ENCODE results near the gene CYB561. TPM values are rescaled to one million over a fixed set of nuclear protein-coding genes. Genes with fewer than 3 reads are reported as not detected.

CYB561 gene, protein sequence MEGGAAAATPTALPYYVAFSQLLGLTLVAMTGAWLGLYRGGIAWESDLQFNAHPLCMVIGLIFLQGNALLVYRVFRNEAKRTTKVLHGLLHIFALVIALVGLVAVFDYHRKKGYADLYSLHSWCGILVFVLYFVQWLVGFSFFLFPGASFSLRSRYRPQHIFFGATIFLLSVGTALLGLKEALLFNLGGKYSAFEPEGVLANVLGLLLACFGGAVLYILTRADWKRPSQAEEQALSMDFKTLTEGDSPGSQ
- polyA plus RNA-seq (2012; ENCODE audit: missing spikeins): 3.3 TPM

GRCh38 chr17:63445954-63446752, at the start of gene CYB561:
Gene CYB561 (minus strand): TSS chr17:63446306. CDS start chr17:63437547, 8,759 bp downstream.
- peak; percentile 86 for FAIRE-seq

GRCh38 chr17:63495491-63495890, 49.4 kb upstream of the CYB561 start:
- no peak for DNase-seq (ENCODE audit: insufficient read length)
- TF ChIP-seq POLR2AphosphoS5 (IDR thresholded peaks at IDR 0.05; ENCODE audit: low read depth, low read length) (no peak), POLR2A (IDR thresholded peaks at IDR 0.05; ENCODE audit: low read depth, low read length) (no peak), TAF1 (IDR thresholded peaks at IDR 0.05; ENCODE audit: borderline replicate concordance, low read depth, low read length) (no peak)
- FAIRE-seq: no peak

More at GRCh38 chr17:63445954-63446752, at the start of gene CYB561:
- no peak for TF ChIP-seq TAF1 (IDR thresholded peaks at IDR 0.05; ENCODE audit: borderline replicate concordance, low read depth, low read length)
- no peak for TF ChIP-seq POLR2AphosphoS5 (IDR thresholded peaks at IDR 0.05; ENCODE audit: low read depth, low read length)
- no peak for TF ChIP-seq POLR2A (IDR thresholded peaks at IDR 0.05; ENCODE audit: low read depth, low read length)
- DNase-seq (ENCODE audit: insufficient read length): peak; percentile 91

- DNase-seq (ENCODE audit: insufficient read length) (no peak), FAIRE-seq (no peak)
- TF ChIP-seq POLR2AphosphoS5 (IDR thresholded peaks at IDR 0.05; ENCODE audit: low read depth, low read length) (no peak), TAF1 (IDR thresholded peaks at IDR 0.05; ENCODE audit: borderline replicate concordance, low read depth, low read length) (no peak), POLR2A (IDR thresholded peaks at IDR 0.05; ENCODE audit: low read depth, low read length) (no peak)
Measured at GRCh38 chr17:63494300-63494928, 48.3 kb upstream of the CYB561 start.

DNA sequence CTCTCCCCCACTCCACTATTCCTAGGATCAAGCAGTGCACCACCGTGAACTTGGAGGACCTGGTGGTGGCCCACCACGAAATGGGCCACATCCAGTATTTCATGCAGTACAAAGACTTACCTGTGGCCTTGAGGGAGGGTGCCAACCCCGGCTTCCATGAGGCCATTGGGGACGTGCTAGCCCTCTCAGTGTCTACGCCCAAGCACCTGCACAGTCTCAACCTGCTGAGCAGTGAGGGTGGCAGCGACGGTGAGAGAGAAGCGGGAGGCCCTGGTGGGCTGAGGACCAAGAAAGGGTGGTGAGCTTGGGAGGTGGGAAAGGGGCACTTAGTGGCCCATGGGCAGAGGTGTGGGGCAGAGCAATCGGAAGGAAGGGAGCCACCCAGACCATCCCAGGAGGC, 47.3 kb upstream of the CYB561 start:
- DNase-seq (ENCODE audit: insufficient read length) (no peak), FAIRE-seq (no peak)
- TF ChIP-seq POLR2A (IDR thresholded peaks at IDR 0.05; ENCODE audit: low read depth, low read length): no peak
- no peak for TF ChIP-seq POLR2AphosphoS5 (IDR thresholded peaks at IDR 0.05; ENCODE audit: low read depth, low read length)
- no peak for TF ChIP-seq TAF1 (IDR thresholded peaks at IDR 0.05; ENCODE audit: borderline replicate concordance, low read depth, low read length)

DNA sequence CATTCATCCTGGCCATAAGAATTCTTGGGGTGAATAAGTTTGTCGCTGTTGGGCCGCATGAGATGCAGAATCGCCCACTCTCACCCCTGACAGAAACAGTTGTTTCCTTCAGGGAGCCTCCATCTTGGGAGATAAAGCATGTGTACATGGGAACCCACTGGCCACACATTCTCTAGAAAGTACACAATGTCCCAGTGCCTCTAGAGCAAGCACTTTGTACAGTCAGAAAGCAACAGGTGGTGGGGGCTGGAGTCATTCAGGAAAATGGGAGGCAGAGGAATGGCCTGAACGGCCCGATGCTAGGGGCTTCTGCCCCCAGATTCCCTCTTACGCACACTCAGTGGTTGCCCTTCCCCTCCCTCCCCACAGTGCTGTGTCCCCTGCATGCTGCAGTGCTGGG, 46.8 kb upstream of the CYB561 start:
- no peak for DNase-seq (ENCODE audit: insufficient read length)
- no peak for FAIRE-seq
- TF ChIP-seq POLR2A (IDR thresholded peaks at IDR 0.05; ENCODE audit: low read depth, low read length): no peak
- no peak for TF ChIP-seq TAF1 (IDR thresholded peaks at IDR 0.05; ENCODE audit: borderline replicate concordance, low read depth, low read length)
- no peak for TF ChIP-seq POLR2AphosphoS5 (IDR thresholded peaks at IDR 0.05; ENCODE audit: low read depth, low read length)

DNA sequence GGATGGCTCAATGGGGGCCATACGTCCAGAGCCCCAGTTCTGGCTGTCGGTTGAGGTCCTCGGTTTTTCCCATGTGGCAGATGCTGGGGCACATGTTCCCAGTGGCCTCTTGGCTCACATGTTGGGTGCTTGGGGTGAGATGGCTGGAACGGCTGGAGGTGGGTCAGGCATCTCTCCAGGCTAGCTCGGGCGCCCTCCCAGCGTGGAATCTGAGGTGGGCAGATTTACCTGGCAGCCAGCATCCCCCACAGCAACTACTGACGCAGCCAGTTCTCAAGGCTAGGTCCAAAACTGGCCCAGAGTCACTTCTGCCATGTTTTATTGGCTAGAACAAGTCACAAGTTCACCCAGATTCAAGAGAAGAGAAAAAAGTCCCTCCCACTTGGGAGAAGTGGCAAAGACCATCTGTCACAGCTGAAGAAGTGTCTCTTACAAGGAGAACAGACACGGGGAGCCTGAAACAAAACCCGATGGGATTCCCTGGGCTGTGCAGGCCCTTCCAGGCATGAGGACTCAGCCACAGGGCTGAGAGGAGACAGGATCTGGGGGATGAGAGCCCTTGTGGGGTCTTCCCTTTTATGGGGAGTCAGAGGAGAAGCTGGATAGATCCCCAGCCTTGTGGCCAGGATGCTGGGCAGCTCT, 46.0 kb upstream of the CYB561 start:
- no peak for FAIRE-seq
- no peak for DNase-seq (ENCODE audit: insufficient read length)

GRCh38 chr17:63491413-63491812, 45.3 kb upstream of the CYB561 start:
- no peak for TF ChIP-seq TAF1 (IDR thresholded peaks at IDR 0.05; ENCODE audit: borderline replicate concordance, low read depth, low read length)
- TF ChIP-seq POLR2A (IDR thresholded peaks at IDR 0.05; ENCODE audit: low read depth, low read length): no peak
- no peak for TF ChIP-seq POLR2AphosphoS5 (IDR thresholded peaks at IDR 0.05; ENCODE audit: low read depth, low read length)
- FAIRE-seq (no peak), DNase-seq (ENCODE audit: insufficient read length) (no peak)

More for the DNA sequence above, 46.0 kb upstream of the CYB561 start:
- TF ChIP-seq POLR2A (IDR thresholded peaks at IDR 0.05; ENCODE audit: low read depth, low read length) (no peak), POLR2AphosphoS5 (IDR thresholded peaks at IDR 0.05; ENCODE audit: low read depth, low read length) (no peak), TAF1 (IDR thresholded peaks at IDR 0.05; ENCODE audit: borderline replicate concordance, low read depth, low read length) (no peak)

DNA sequence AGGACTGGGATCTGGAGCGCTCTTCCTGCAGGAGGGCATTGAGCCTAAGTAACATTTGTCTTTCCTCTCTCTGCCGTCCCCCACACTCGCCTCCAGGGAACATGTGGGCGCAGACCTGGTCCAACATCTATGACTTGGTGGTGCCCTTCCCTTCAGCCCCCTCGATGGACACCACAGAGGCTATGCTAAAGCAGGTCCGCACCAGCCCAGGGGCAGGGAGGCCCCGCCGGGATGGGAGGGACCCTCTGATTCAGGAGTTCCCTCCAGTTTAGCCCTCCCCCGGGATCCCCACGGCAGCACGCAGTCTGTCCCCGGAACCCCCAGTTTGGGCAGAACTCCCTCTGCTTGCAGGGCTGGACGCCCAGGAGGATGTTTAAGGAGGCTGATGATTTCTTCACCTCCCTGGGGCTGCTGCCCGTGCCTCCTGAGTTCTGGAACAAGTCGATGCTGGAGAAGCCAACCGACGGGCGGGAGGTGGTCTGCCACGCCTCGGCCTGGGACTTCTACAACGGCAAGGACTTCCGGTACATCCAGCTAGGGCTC, 44.8 kb upstream of the CYB561 start:
- FAIRE-seq: no peak
- TF ChIP-seq POLR2AphosphoS5 (IDR thresholded peaks at IDR 0.05; ENCODE audit: low read depth, low read length) (no peak), POLR2A (IDR thresholded peaks at IDR 0.05; ENCODE audit: low read depth, low read length) (no peak), TAF1 (IDR thresholded peaks at IDR 0.05; ENCODE audit: borderline replicate concordance, low read depth, low read length) (no peak)
- DNase-seq (ENCODE audit: insufficient read length): no peak

DNA sequence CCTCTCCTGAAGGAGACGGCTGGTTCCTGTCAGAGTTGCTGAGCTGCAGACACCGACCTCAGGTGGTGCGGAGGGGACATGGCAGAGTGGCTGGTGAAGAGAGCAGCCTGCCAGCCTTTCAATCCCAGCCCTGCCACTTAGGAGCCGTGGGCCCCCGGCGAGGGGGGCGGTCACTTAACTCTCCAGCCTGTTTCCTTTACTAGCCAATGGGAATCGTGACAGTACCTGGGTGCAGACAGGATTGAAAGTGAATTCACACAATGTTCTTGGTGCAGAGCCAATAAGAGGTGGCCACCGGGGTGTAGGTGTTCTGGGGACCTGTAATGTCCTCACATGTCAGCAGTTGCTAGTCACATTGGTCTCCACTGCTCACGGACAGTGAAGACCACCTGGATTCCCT, 44.2 kb upstream of the CYB561 start:
- DNase-seq (ENCODE audit: insufficient read length) (no peak), FAIRE-seq (no peak)

DNA sequence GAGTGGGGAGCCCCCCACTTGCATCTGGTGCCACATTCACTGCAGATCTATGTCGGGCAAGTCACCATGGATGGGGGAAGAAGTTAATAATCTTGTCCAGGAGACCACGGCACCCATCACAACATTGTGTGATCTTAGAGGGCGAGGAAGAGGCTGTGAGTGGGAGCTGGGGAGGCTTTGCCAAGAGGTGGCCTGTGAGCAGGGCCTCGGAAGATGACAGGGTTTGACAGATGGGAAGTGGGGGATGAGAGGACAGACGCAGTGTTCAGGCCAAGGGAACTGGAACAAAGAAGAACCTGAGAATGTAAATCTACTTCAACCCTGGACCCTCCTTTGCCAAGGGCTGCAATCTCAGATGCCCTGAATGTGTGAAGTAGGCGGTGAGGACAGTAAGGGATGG, 43.2 kb upstream of the CYB561 start:
- DNase-seq (ENCODE audit: insufficient read length): peak; percentile 15
- TF ChIP-seq TAF1 (IDR thresholded peaks at IDR 0.05; ENCODE audit: borderline replicate concordance, low read depth, low read length) (no peak), POLR2A (IDR thresholded peaks at IDR 0.05; ENCODE audit: low read depth, low read length) (no peak), POLR2AphosphoS5 (IDR thresholded peaks at IDR 0.05; ENCODE audit: low read depth, low read length) (no peak)
- no peak for FAIRE-seq

More for the DNA sequence above, 44.2 kb upstream of the CYB561 start:
- TF ChIP-seq POLR2A (IDR thresholded peaks at IDR 0.05; ENCODE audit: low read depth, low read length) (no peak), POLR2AphosphoS5 (IDR thresholded peaks at IDR 0.05; ENCODE audit: low read depth, low read length) (no peak), TAF1 (IDR thresholded peaks at IDR 0.05; ENCODE audit: borderline replicate concordance, low read depth, low read length) (no peak)

GRCh38 chr17:63488851-63489250, 42.7 kb upstream of the CYB561 start:
- TF ChIP-seq POLR2A (IDR thresholded peaks at IDR 0.05; ENCODE audit: low read depth, low read length): no peak
- no peak for TF ChIP-seq TAF1 (IDR thresholded peaks at IDR 0.05; ENCODE audit: borderline replicate concordance, low read depth, low read length)
- TF ChIP-seq POLR2AphosphoS5 (IDR thresholded peaks at IDR 0.05; ENCODE audit: low read depth, low read length): no peak
- FAIRE-seq (no peak), DNase-seq (ENCODE audit: insufficient read length) (peak; percentile 5)

Data from GM12892 (cell line).